ENCODE data around the gene HMCN1. TPM values are rescaled to one million over a fixed set of nuclear protein-coding genes. Genes with fewer than 3 reads are reported as not detected.
A peak's percentile ranks its signal among the peaks of the same experiment; 100 is the strongest.

HMCN1 gene
- total and polyA plus RNA-seq, 11 donors = 2.1 to 14.1 (median 5.6) TPM

DNA sequence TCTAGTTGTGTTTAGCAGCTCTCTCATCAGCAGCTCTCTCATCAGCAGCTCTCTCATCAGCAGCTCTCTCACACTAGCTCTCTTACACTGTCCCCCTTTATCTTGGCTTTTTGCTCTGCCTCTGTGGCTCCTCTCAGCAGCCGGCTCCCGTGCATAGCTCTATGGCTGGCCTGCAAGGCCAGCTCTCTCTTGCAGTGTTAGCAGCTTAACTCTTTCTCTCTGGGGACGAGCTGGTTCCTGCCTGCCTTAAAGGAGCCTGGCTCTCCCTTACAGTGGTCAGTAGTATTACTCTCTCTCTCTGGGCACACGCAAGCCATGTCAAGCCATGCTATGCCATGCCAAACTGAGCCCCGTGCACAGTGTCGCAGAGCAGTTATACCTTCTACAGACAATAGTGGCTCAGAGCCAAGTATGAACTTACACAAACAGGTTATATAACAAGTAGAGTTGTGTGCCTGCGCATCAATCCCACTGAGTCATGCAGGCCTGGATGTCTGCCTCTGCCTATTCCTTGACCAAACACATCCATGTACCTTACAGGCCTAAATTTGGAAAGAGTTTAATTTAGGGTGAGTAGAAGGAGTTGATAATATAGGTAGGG lies 345.0 kb downstream of the HMCN1 start:
- peak in 1 of 5 donors; percentile 42 for DNase-seq
- 78 to 86% (median 81%) methylated on average over 7 of the region's 7 CpGs for WGBS, 4 donors
- H3K27me3 ChIP-seq = no peaks in the 10 kb centered on the region

DNA sequence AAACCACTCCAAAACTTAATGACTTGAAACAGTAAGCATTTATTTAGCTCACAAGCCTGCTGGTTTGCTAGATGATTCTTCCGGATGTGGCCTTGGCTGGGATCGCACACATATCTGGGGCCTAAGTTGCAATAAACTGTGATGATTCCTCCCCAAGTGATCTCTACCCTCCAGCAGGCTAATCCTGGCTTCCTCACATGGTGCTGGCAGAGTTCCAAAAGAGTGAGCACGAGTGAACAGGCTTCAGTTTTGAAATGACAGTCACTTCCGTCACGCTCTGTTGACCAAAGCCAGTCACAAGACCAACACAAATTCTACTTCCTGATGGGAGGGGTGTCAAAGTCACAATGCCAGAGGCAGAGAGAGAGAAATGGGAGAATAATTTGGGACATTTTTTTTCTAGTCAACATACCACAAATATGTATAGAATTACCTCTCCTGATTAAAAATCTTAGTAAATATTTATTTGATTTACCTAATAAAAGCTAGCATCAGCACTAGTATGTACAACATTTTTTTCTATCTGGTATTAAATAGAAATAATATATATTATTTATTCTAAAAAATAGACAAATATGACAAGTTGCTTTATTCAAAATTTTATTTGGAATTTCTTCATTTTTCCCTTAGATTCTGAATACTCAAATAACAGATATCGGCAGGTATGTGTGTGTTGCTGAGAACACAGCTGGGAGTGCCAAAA lies 348.2 kb downstream of the HMCN1 start:
- no peak overlapping the region for H3K4me3 ChIP-seq
- no peaks in the 10 kb centered on the region for H3K27me3 ChIP-seq
- DNase-seq (peak; percentile 68 to 88 (median 80)), ATAC-seq (peak; percentile 78 to 95 (median 86))
- WGBS, 4 donors = 24 to 25% (median 25%) methylated on average over 6 of the region's 6 CpGs
- peaks cover 0 to 13% (median 6%) of the 10 kb centered on the region in 12 donors for H3K4me1 ChIP-seq
- peaks cover 0 to 40% (median 0%) of the 10 kb centered on the region in 9 donors for H3K36me3 ChIP-seq
- H3K27ac ChIP-seq = peak overlapping the region in 6 of 12 donors; percentile 7 to 49 (median 20)
- intact Hi-C loops (cut with DNase I) = loop anchor here in 1 of 10 donors (10.0 kb wide), 1 partner anchor 88 kb away; no protein-coding TSS in a partner anchor
- TF ChIP-seq, protein P1, sequence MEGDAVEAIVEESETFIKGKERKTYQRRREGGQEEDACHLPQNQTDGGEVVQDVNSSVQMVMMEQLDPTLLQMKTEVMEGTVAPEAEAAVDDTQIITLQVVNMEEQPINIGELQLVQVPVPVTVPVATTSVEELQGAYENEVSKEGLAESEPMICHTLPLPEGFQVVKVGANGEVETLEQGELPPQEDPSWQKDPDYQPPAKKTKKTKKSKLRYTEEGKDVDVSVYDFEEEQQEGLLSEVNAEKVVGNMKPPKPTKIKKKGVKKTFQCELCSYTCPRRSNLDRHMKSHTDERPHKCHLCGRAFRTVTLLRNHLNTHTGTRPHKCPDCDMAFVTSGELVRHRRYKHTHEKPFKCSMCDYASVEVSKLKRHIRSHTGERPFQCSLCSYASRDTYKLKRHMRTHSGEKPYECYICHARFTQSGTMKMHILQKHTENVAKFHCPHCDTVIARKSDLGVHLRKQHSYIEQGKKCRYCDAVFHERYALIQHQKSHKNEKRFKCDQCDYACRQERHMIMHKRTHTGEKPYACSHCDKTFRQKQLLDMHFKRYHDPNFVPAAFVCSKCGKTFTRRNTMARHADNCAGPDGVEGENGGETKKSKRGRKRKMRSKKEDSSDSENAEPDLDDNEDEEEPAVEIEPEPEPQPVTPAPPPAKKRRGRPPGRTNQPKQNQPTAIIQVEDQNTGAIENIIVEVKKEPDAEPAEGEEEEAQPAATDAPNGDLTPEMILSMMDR (IDR thresholded peaks at IDR 0.05) = no peak
- TF ChIP-seq POLR2A (IDR thresholded peaks at IDR 0.05) = no peak
- no peaks in the 10 kb centered on the region for H3K9me3 ChIP-seq

More for the DNA sequence above, 345.0 kb downstream of the HMCN1 start:
- H3K27ac ChIP-seq = no peak overlapping the region
- peaks cover 0 to 13% (median 6%) of the 10 kb centered on the region in 12 donors for H3K4me1 ChIP-seq
- no peak for TF ChIP-seq POLR2A (IDR thresholded peaks at IDR 0.05)
- TF ChIP-seq, protein P1 (IDR thresholded peaks at IDR 0.05) = no peak
- ATAC-seq = no peak
- H3K36me3 ChIP-seq = peaks cover 0 to 18% (median 0%) of the 10 kb centered on the region in 9 donors
- no peak overlapping the region for H3K4me3 ChIP-seq
- intact Hi-C loops (cut with DNase I) = no loop called here
- H3K9me3 ChIP-seq = no peaks in the 10 kb centered on the region

- Histone ChIP-seq H3K27ac (no peak overlapping the region), H3K4me1 (peaks cover 0 to 13% (median 6%) of the 10 kb centered on the region in 12 donors), H3K9me3 (no peaks in the 10 kb centered on the region), H3K4me3 (no peak overlapping the region), H3K27me3 (no peaks in the 10 kb centered on the region), H3K36me3 (peaks cover 0 to 44% (median 0%) of the 10 kb centered on the region in 9 donors)
- 93 to 96% (median 94%) methylated on average over 3 of the region's 3 CpGs for WGBS, 4 donors
- TF ChIP-seq, protein P1 (IDR thresholded peaks at IDR 0.05) = no peak
- no peak for TF ChIP-seq POLR2A (IDR thresholded peaks at IDR 0.05)
- ATAC-seq (no peak), DNase-seq (no peak)
- intact Hi-C loops (cut with DNase I) = loop anchor here in 1 of 10 donors (10.0 kb wide), 1 partner anchor 92 kb away; no protein-coding TSS in a partner anchor
These were observed 352.4 kb downstream of the HMCN1 start for GRCh38 chr1:186086583-186086982.

- H3K9me3 ChIP-seq = no peaks in the 10 kb centered on the region
- intact Hi-C loops (cut with DNase I) = loop anchor here in 2 of 10 donors (10.0 kb wide), 2 partner anchors 95 to 355 kb away; partner anchors contain the start of gene HMCN1 (in 1 of the 2)
- H3K27me3 ChIP-seq = no peaks in the 10 kb centered on the region
- 94 to 99% (median 96%) methylated on average over 4 of the region's 4 CpGs for WGBS, 4 donors
- DNase-seq (no peak), ATAC-seq (no peak)
- H3K4me3 ChIP-seq = no peak overlapping the region
- H3K4me1 ChIP-seq = peaks cover 0 to 19% (median 8%) of the 10 kb centered on the region in 12 donors
- no peak overlapping the region for H3K27ac ChIP-seq
- TF ChIP-seq, protein P1 (IDR thresholded peaks at IDR 0.05) = no peak
- TF ChIP-seq POLR2A (IDR thresholded peaks at IDR 0.05) = no peak
- H3K36me3 ChIP-seq = peaks cover 0 to 37% (median 0%) of the 10 kb centered on the region in 9 donors
These were observed 355.7 kb downstream of the HMCN1 start for GRCh38 chr1:186089940-186090339.

Data from heart left ventricle (tissue), 16 donors.